Ovary (tissue), 9 donors: ENCODE data around the gene XYLT1. TPM values are rescaled to one million over a fixed set of nuclear protein-coding genes. Genes with fewer than 3 reads are reported as not detected.
A peak's percentile ranks its signal among the peaks of the same experiment; 100 is the strongest.

ENCODE experiments used
- DNase-seq, 5 donors: peaks; one replicate each; pipeline ENCODE4 v3.0.0-alpha.2; 2019 to 2020
- H3K27ac ChIP-seq, 2 donors: fragments of 200-600 bp; one replicate each; pipeline versions ENCODE4 v1.5.1 to v1.8.0; 2019 to 2022
- H3K27me3 ChIP-seq: fragments of 200-600 bp; one replicate; pipeline ENCODE4 v1.8.0; 2022
- H3K36me3 ChIP-seq: fragments of 200-600 bp; sonication (generic); one replicate; pipeline ENCODE4 v1.5.1; 2019
- H3K4me1 ChIP-seq: one replicate; pipeline ENCODE4 v1.8.1; 2013; ENCODE audit warnings: mild to moderate bottlenecking, moderate library complexity; ENCODE audit not compliant: insufficient read depth
- H3K4me3 ChIP-seq: fragments of 200-600 bp; sonication (generic); one replicate; pipeline ENCODE4 v1.5.1; 2017
- H3K9me3 ChIP-seq, 2 donors: fragments of 200-600 bp in 1 of 2; sonication (generic) in 1 of 2; one replicate each; pipeline versions ENCODE4 v1.5.1 to v1.8.1; 2013 to 2019; ENCODE audit warnings: mild to moderate bottlenecking in 1 of 2, moderate library complexity in 1 of 2
- CTCF ChIP-seq, 3 donors: fragments of 450-650 bp in 2 of 3; fragments of 200-600 bp in 1 of 3; IDR thresholded peaks; one replicate each; pipeline versions ENCODE4 v1.5.1 to v1.8.0; 2016 to 2022; ENCODE audit warnings: antibody characterized with exemption in 3 of 3, mild to moderate bottlenecking in 1 of 3
- EP300 ChIP-seq: sonication (generic); formaldehyde crosslinking; IDR thresholded peaks from one replicate; pipeline ENCODE4 v1.6.1; 2017; ENCODE audit warnings: antibody characterized with exemption
- POLR2A ChIP-seq: fragments of 450-650 bp; IDR thresholded peaks from one replicate; pipeline ENCODE4 v1.6.1; 2017; ENCODE audit warnings: antibody characterized with exemption, mild to moderate bottlenecking, moderate library complexity
- WGBS, 3 donors: extraction: QIAGEN DNeasy Blood & Tissue Kit in 1 of 3; methylation state at CpG; one replicate each; pipeline versions ENCODE4 v1.1.5 to v1.1.7; 2013 to 2017; 5-methylcytosine and 5-hydroxymethylcytosine counted together
- intact Hi-C, 4 donors: fragments of 100-400 bp; cut with DNase I; formaldehyde crosslinking; loops; one replicate each; pipeline versions ENCODE4 v1.11.0 to v1.15.1; 2022 to 2023
- polyA plus RNA-seq, 2 donors: library from polyadenylated mRNA; stranded (reverse); fragments of 200-250 nt in 1 of 2; fragments of 350-450 nt in 1 of 2; fragmentation: Illumina TruSeq in 1 of 2; extraction: RNeasy Lipid Tissue Mini Kit (QIAGEN cat#74804) in 1 of 2; gene quantifications; one replicate each; pipeline ENCODE4 v1.2.3, GENCODE V29; 2013 to 2014
- total RNA-seq, 7 donors: library from RNA; depleted of rRNA in 2 of 7; stranded (reverse); fragments of >200 nt in 2 of 7; fragmentation: NEBNext Ultra II Directional in 3 of 7; extraction: Animal tissue kit (Norgen Biotek cat#: 25700) in 3 of 7; gene quantifications; one replicate each; pipeline versions ENCODE4 v1.1.0 to v1.2.4, GENCODE V29; 2016 to 2023
- donor health status: DM: no; HTN: no; CAD: no; lungs with moderate emphysema.
- donor health status: DM: no; HTN: no; CAD: no.
- donor health status: Bipolar disorder and iron deficiency.
- donor health status: DM: yes; HTN: yes; CAD: no.
- donor health status: DM: no; HTN: no; CAD: no.
- donor health status: DM: yes; HTN: yes; CAD: no.

Gene XYLT1
- total and polyA plus RNA-seq, 9 donors: 3.2 to 38.0 (median 17.3) TPM

GRCh38 chr16:17448640-17449638, 21.8 kb downstream of the XYLT1 start:
- Histone ChIP-seq H3K36me3 (no peaks in the 10 kb centered on the region), H3K4me1 (peaks cover 6% of the 10 kb centered on the region), H3K4me3 (no peak overlapping the region), H3K9me3 (no peaks in the 10 kb centered on the region), H3K27me3 (no peaks in the 10 kb centered on the region), H3K27ac (no peak overlapping the region)
- TF ChIP-seq CTCF (IDR thresholded peaks at IDR 0.05) (no peak), POLR2A (no peak), EP300 (no peak)
- WGBS, 3 donors: 62 to 67% (median 67%) methylated on average over 15 of the region's 15 CpGs
- intact Hi-C loops: no loop called here
- no peak for DNase-seq

- TF ChIP-seq CTCF (IDR thresholded peaks at IDR 0.05) (no peak), EP300 (no peak), POLR2A (no peak)
Observed at GRCh38 chr16:17447101-17447569, 23.6 kb downstream of the XYLT1 start.

GRCh38 chr16:17446661-17447060, 24.1 kb downstream of the XYLT1 start:
- no peak for TF ChIP-seq CTCF (IDR thresholded peaks at IDR 0.05)
- no peak for TF ChIP-seq EP300
- TF ChIP-seq POLR2A: no peak
- H3K36me3 ChIP-seq: no peaks in the 10 kb centered on the region
- H3K4me3 ChIP-seq: no peak overlapping the region
- peak in 2 of 5 donors; percentile 20 to 58 for DNase-seq
- intact Hi-C loops: no loop called here
- H3K27me3 ChIP-seq: no peaks in the 10 kb centered on the region
- no peak overlapping the region for H3K27ac ChIP-seq
- WGBS, 3 donors: 45 to 60% (median 47%) methylated on average over 10 of the region's 10 CpGs
- H3K4me1 ChIP-seq: peaks cover 6% of the 10 kb centered on the region
- H3K9me3 ChIP-seq: no peaks in the 10 kb centered on the region

More at GRCh38 chr16:17447101-17447569, 23.6 kb downstream of the XYLT1 start:
- no peaks in the 10 kb centered on the region for H3K9me3 ChIP-seq
- DNase-seq: no peak
- no peak overlapping the region for H3K27ac ChIP-seq
- peaks cover 6% of the 10 kb centered on the region for H3K4me1 ChIP-seq
- H3K4me3 ChIP-seq: no peak overlapping the region
- intact Hi-C loops: no loop called here
- no peaks in the 10 kb centered on the region for H3K36me3 ChIP-seq
- no peaks in the 10 kb centered on the region for H3K27me3 ChIP-seq
- whole genome bisulfite sequencing, 3 donors: 33 to 46% (median 43%) methylated on average over 5 of the region's 5 CpGs

DNA sequence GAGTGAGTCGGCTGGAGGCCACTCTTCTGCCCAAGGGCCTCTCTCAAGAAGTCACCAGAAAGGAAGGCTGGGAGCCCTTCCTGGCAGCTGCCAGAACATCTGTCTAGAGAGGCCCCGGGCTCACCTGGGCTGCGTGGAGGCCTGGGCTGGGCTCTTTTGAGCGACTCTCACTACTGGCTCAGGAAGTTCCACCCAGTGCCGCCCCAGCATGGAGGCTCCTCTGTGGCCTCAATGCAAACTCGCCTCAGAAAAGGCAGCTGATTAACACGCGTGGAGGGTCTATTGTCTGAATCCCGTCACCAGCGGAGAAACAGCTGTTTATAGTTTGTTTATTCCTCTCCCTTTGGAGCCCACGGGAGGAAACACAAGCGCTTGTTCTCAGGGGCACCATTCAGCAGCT, 25.3 kb downstream of the XYLT1 start:
- H3K36me3 ChIP-seq: no peaks in the 10 kb centered on the region
- no peak overlapping the region for H3K4me3 ChIP-seq
- intact Hi-C loops: no loop called here
- no peaks in the 10 kb centered on the region for H3K9me3 ChIP-seq
- TF ChIP-seq POLR2A: no peak
- no peak for TF ChIP-seq CTCF (IDR thresholded peaks at IDR 0.05)
- TF ChIP-seq EP300: no peak
- 84 to 91% (median 87%) methylated on average over 12 of the region's 12 CpGs for WGBS, 3 donors
- DNase-seq: no peak
- H3K4me1 ChIP-seq: peaks cover 6% of the 10 kb centered on the region
- H3K27me3 ChIP-seq: no peaks in the 10 kb centered on the region
- H3K27ac ChIP-seq: no peak overlapping the region
